Chondrocyte (in vitro differentiated cells): ENCODE results near the gene IFT172. TPM values are rescaled to one million over a fixed set of nuclear protein-coding genes. Genes with fewer than 3 reads are reported as not detected.

Experiments
- DNase-seq: peaks from one replicate; pipeline ENCODE4 v3.0.0; 2021; ENCODE audit warnings: mixed read lengths, low spot score
- H3K27ac Mint-ChIP-seq: one replicate; pipeline ENCODE4 v1.8.0; 2021; ENCODE audit warnings: mild to moderate bottlenecking, moderate library complexity, mixed read lengths; ENCODE audit not compliant: unreplicated experiment
- H3K27me3 Mint-ChIP-seq: 2 replicates; pipeline ENCODE4 v1.8.0; 2021; ENCODE audit warnings: low read depth, mixed read lengths
- H3K36me3 Mint-ChIP-seq: 2 replicates; pipeline ENCODE4 v1.8.0; 2021; ENCODE audit warnings: low read depth, mixed read lengths
- H3K4me1 Mint-ChIP-seq: 2 replicates; pipeline ENCODE4 v1.8.0; 2021; ENCODE audit warnings: low read depth, mild to moderate bottlenecking, mixed read lengths
- H3K4me3 Mint-ChIP-seq: one replicate; pipeline ENCODE4 v1.8.0; 2021; ENCODE audit warnings: mild to moderate bottlenecking, moderate library complexity, mixed read lengths; ENCODE audit not compliant: unreplicated experiment
- H3K9me3 Mint-ChIP-seq: 2 replicates; pipeline ENCODE4 v1.8.0; 2021; ENCODE audit warnings: low read depth, mixed read lengths
- total RNA-seq: library from RNA; stranded (reverse); gene quantifications from 3 replicates; pipeline ENCODE4 v1.2.1, GENCODE V29; 2021
- TF ChIP-seq, protein P1 (sequence below): fragments of 200-600 bp; sonication (generic); IDR thresholded peaks from 2 replicates; pipeline ENCODE4 v1.5.0; 2021; ENCODE audit warnings: antibody characterized with exemption, mild to moderate bottlenecking, moderate library complexity

Gene IFT172
- total RNA-seq, 1 donor from 2014 or later: 21.5 TPM

DNA sequence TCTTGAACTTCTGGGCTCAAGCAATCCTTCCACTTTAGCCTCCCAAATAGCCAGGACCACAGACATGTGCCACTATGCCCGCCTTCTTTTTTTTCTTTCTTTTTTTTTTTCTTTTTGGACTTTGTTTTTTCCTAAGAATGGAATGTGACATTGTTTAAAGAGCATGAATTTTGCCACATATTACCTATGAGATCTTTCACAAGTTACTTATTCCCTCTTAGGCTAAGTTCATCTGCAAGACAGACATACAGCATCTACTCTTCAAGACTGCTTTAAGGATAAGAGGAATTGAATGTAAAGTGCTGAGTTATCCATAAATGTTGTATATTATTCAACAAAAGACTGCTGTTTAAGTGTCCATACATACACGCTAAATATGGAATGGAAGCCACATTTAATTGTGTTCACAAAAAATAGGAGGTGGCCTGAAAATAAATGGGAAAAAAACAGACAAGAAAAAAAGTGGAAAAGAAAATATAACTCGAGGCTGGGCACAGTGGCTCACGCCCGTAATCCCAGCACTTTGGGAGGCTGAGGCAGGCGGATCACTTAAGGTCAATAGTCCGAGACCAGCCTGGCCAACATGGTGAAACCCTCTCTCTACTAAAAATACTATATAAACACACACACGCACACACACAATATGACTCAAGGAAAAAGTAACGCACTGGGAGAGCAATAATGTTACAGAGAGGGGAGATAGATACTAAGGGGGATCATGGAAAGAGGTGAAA is 77.0 kb downstream of the IFT172 start:
- no peak for DNase-seq
- H3K36me3 Mint-ChIP-seq: no peaks in the 10 kb centered on the region
- H3K27ac Mint-ChIP-seq: no peak overlapping the region
- H3K27me3 Mint-ChIP-seq: no peaks in the 10 kb centered on the region
- H3K9me3 Mint-ChIP-seq: no peaks in the 10 kb centered on the region
- peaks cover 15% of the 10 kb centered on the region for H3K4me1 Mint-ChIP-seq
- H3K4me3 Mint-ChIP-seq: no peak overlapping the region
- TF ChIP-seq, protein P1, sequence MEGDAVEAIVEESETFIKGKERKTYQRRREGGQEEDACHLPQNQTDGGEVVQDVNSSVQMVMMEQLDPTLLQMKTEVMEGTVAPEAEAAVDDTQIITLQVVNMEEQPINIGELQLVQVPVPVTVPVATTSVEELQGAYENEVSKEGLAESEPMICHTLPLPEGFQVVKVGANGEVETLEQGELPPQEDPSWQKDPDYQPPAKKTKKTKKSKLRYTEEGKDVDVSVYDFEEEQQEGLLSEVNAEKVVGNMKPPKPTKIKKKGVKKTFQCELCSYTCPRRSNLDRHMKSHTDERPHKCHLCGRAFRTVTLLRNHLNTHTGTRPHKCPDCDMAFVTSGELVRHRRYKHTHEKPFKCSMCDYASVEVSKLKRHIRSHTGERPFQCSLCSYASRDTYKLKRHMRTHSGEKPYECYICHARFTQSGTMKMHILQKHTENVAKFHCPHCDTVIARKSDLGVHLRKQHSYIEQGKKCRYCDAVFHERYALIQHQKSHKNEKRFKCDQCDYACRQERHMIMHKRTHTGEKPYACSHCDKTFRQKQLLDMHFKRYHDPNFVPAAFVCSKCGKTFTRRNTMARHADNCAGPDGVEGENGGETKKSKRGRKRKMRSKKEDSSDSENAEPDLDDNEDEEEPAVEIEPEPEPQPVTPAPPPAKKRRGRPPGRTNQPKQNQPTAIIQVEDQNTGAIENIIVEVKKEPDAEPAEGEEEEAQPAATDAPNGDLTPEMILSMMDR: no peak

DNA sequence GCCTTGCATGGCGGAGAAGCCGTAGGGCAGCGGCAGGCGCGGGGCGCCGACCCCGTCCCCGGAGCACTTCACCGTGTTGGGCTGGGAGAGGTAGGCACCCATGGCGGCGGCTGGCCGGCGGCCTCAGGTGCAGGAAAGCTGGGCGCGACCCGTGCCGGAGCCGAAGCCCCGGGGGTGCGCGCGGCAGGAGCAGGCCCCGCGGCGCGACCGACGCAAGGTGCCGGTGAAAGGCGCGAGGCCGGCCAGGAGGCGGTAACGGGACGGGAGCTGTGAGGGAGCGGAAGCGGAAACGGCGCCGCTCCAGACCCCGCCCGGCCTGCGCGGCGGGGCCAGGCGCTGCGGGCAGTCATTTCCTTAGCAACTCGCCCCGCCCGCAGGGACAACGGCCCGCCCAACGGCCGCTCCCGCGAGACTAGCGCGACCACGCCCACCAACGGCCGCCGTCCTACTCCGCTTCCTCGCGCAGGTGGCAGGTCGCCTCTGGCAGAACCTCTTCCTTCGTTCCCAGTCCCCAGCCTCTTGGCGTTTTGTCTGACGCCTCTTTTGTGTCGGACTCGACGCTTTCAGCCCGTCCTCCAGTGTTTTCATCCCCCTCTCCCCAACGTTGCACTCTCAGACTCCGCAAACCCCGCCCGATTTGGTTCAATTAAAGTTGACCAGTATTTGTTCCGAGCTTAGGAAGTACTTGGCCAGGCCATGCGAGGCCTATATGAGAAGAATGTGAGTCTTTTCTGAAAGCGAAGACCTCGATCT is 80.0 kb downstream of the IFT172 start, which contains the start of gene PPM1G:
PPM1G (minus strand) TSS at position 271 of the 753 bp plus-strand sequence; CDS start at position 102, 169 bp downstream.
- H3K9me3 Mint-ChIP-seq: no peaks in the 10 kb centered on the region

DNA sequence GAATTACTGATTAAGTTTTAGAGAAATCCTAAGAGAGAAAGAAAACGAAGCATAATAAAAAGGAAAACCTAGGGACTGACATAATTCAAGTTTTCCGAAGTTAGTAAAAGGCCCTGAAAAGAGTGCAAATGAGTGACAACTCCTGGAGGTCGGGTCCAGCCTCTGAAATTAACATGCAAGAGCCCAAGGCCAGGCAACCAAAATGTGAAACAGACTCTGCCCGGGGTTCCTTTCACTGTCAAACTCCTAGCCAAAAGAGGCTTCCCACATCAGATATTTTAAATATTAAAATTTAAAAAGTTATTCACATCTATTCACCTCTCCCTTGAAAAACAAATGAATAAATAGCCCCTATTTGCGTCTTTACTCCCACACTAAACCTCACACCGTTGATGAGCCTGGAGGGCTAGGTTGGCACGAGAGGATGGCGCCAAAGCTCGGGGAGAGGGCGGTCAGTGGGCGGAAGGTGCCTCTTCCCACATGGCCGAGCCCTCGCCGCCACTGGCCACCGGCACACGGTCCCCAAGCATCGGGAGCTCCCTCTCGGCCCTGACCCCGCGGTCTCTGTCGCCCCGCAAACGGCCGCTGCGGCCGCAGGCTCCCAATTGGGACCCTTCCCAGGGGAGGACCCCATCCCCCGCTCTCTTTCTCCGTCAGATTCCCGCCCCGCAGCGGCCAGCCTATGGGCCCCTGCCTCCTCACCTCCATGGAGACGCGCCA is 80.8 kb downstream of the IFT172 start:
- H3K4me1 Mint-ChIP-seq: peaks cover 22% of the 10 kb centered on the region
- H3K27ac Mint-ChIP-seq: peak overlapping the region; percentile 87
- H3K36me3 Mint-ChIP-seq: no peaks in the 10 kb centered on the region
- H3K9me3 Mint-ChIP-seq: no peaks in the 10 kb centered on the region
- H3K27me3 Mint-ChIP-seq: no peaks in the 10 kb centered on the region
- DNase-seq: no peak
- peak overlapping the region; percentile 85 for H3K4me3 Mint-ChIP-seq
- TF ChIP-seq, protein P1: no peak

More for the DNA sequence above, 80.0 kb downstream of the IFT172 start, which contains the start of gene PPM1G:
- no peaks in the 10 kb centered on the region for H3K36me3 Mint-ChIP-seq
- H3K27ac Mint-ChIP-seq: peak within 1 kb of the TSS; percentile 87
- TF ChIP-seq, protein P1: no peak
- peak within 1 kb of the TSS; percentile 85 for H3K4me3 Mint-ChIP-seq
- peaks cover 22% of the 10 kb centered on the region for H3K4me1 Mint-ChIP-seq
- DNase-seq: peak; percentile 98
- H3K27me3 Mint-ChIP-seq: no peaks in the 10 kb centered on the region

DNA sequence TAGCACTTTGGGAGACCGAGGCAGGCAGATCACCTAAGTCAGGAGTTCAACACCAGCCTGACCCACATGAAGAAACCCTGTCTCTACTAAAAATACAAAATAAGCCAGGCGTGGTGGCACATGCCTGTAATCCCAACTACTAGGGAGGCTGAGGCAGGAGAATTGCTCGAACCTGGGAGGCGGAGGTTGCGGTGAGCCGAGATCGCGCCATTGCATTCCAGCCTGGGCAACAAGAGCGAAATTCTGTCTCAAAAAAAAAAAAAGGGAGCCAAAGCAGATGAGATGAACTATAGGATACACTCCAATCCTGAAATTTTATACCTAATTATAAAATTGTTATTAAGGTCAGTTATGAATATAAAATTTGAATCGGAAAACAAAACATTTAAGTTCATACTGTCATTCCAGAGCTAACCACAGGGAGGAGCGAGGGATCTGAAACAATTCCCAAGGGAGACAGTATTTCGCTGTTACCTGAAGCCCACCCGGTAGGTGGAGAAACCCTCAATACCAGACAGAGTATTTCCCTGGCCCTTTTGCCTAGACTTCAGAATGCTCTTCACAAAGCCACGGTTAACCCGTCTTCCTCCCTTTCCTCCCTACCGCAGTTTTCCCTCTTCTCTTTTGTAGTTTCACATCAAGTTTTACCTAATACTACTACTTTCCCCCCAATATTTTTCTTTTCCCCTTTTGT is 81.6 kb downstream of the IFT172 start:
- H3K4me1 Mint-ChIP-seq: peaks cover 22% of the 10 kb centered on the region
- no peaks in the 10 kb centered on the region for H3K36me3 Mint-ChIP-seq
- H3K27ac Mint-ChIP-seq: peak overlapping the region; percentile 87
- H3K27me3 Mint-ChIP-seq: no peaks in the 10 kb centered on the region
- no peak for DNase-seq
- H3K9me3 Mint-ChIP-seq: no peaks in the 10 kb centered on the region
- TF ChIP-seq, protein P1: peak; percentile 83
- H3K4me3 Mint-ChIP-seq: peak overlapping the region; percentile 85
